Stimulated activated CD4-positive, alpha-beta T cell treated with anti-CD3 and anti-CD28 coated beads, TNF-alpha, amount 100 ng/mL, for 4 hours (primary cell): ENCODE results near the gene NCKIPSD.

Experiments used
- DNase-seq, 3 experiments: peaks; one replicate each; pipeline ENCODE4 v3.0.0-alpha.2; 2020; ENCODE audit warnings: low read depth in 3 of 3

The NCKIPSD gene

DNA sequence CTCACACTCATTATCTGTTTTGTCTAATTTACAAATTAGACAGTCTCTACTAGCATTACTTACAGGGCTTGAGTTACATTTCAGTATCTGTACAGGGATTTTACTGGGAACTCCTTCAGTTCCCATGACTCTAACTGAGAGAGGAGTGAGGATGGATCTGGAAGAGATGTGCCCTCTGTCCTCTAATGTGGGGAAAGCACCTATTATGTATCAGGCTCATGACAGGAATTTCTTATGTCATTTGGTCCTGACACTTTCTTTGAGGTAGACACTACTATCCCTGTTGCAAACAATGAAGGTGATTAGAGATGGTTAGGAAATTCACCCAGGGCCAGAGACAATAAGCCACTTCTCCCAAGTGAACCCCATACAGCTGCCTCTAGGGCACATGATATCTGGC is 10.9 kb upstream of the NCKIPSD start:
- DNase-seq: no peak

DNA sequence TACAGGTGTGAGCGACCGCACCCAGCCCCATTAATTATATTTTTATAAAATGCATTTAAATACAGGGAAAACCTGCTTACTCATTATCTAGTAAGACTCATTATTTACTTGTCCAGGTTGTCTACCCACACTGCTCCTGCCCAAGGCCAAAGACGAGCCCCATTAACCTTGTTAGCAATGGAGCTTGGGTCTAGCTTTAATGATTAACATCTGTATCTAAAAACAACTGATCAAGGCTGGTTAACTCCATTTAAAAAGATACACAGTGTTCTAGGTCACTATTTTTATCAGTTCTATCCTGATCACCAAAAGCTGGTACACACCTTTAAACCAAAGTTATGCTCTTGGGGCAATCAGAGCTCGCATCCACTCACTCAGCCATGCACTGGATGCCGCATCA is 10.4 kb upstream of the NCKIPSD start:
- no peak for DNase-seq

DNA sequence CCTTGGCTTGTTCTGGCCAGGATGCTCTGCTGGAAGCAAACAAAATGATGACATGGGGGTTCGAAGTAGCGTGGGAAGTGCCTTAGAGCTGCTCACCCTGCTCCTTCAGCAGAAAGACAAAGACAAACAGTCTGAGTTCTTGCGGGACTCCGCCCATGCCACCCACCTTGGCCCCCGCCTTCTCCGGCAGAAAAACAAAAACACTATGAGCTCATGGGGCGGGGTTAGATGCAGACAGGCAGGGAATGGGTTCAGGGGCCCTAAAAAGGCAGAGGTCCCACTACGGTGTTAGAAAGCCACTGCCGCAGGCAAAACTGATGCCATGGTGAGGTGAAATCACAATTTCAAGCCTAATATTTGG is 9.7 kb upstream of the NCKIPSD start:
- DNase-seq: no peak

DNA sequence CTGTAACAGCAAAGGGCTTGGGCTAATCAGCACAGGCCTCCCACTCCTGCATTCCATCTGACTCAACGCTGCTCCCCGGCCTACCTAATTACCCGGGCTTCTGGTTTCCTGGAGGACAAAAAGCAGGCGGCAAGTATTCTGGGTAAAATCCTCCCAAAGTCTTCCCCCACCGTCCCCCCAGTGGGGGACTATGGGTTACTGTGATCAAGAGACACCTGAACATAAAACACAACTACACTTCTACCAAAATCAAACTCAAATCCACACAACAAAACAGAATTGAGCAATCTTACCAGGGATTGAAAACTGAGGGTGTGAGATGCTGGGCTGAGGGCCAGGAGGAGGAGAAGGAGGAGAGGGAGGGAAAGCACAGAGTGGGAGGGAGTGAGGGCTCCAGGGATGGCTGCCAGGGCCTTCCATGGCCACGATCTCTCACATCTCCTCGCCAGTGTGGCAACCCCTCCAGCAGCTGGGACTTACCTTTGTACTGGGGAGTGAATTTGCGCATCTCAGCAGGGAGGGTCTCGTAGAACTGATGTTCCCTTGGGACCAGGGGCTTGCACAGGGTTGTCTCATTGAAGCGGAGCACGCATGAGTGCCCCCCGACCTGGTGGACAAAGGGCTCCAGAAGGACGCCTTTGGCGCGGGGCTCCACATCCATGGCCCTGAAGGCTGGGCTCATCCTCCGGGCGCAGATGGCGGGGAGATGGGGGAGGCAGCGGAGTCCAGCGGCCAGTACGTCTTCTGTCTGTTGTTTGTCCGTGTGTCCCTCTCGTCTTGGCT is 9.1 kb upstream of the NCKIPSD start:
- no peak for DNase-seq

DNA sequence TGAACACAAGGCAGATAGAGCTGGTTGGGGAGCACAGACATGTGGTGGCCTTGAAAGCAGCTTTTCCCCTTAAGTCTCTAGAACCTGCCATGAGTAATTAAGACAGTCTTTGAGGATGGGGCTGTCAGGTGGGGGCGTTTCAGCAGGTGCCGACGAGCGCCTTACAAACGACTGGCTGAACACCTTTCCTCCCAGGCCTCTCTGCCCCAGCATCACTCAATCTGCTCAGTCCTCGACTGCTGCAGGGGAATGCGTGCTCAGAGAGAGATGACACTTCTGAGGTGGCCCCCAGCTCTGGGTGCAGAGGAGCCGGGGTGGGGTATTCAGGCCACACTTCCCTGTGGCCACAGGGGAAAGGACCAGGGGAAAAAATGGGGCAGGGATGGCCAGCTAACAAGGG is 8.1 kb upstream of the NCKIPSD start:
- DNase-seq: no peak

DNA sequence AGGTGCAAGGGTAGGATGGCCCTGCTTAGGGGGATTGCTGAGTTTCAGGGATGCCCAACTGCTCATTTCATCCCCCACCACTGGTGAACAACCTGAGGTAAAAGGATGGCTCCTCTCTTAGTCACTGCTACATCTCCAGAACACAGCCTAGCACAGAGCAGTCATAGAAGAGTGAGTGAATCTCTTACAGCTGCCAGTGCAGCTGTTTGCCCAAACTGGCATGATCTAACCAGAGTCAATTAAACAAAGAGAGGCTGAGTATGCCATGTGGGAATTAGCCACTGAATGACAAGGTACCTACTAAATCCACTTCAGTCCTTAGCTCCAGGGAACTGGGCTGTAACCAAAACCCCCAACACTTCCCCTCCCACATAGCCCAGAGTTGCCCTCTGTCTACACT is 6.8 kb upstream of the NCKIPSD start:
- no peak for DNase-seq

DNA sequence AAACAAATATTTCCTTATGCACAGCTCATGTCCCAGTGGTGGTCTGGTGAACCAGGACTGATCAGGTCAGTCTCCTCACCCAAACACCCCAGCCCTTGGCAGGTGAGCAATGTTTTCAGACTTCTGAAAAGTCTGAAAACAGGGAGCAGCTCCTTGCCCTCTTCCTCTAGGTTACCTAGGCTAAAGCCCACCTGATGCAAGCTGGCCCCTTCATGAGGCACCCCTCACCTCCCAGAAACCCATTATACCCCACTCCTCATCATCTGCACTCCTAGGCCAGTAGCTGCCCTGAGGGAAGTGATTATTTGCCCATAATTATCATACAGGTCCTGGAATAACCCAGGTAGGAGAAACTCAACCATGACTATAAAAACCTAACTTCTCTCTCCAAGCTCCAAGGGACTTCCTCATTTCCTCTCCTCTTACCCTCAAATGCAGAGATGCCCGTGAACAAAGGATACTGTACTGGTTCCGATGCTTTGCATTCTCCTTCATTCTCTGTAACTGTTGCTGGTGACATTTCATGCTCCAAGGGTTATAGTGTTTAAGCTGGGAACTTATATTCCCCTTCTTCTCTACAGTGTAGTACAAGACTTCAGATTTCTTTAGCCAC is 5.2 kb upstream of the NCKIPSD start:
- DNase-seq: no peak

DNA sequence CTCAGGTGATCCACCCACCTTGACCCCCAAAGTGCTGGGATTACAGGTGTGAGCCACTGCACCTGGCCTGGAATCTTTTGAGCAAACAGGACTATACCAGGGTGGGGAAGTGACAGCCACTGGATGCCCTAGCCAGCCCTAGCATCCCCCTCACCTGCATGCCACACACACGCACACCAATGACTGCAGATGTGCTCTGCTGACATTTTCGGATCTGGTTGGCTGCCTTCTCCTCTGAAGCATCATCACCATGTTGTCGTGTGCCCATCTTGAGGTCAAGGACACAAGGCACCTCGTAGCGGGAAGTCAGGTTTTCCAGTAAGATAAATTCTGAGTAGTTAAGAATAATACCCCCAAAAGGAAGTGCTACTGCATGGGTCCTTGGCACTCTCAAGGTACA is 3.7 kb upstream of the NCKIPSD start:
- no peak for DNase-seq

DNA sequence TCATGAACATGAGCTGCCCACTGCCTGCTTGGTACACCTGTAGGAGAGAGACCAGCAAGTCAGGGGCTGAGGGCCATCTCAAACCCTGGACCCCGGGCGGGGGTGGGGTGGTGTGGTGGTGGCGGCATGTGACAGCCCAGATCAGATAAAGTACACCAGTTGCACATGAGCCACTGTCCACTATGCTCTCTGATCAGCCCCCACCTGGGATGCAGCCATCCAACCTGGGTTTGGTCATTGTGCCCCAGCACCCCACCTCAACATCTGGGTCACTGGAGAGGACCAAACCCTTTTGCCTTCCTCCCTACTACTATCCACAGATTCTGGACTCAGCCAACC is 3.0 kb upstream of the NCKIPSD start:
- no peak for DNase-seq

DNA sequence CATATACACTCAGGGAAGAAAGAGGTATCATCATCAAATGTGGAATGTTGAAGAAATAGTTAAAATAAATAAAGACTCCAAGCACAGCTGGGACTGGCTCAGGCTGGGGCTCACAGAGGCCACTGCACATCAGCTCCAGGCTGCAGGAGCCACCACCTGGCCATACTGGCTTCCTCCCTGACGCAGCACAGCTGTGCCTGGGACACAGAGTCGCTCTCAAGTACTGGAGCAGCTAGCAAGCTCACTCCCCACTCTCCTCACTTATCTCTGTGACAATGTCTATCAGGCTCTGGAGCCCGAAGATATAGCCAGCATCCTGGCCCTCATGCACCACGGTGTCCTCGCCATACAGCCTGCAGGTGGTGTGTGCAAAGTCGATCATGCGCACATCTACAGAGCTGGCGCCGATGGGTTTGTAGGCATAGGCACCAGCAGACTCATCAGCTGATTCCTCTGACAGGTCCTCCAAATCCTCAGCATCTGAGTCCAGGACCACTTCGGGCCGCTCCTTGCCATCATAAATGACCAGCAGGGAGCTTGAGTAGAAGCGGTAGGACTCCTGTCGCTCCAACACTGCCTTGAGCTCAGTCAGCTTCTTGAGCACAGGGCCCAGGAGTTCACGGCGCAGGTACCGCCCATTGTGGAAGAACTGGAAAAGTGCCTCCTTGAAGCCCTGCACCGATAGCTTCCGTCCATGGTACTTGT is 2.5 kb upstream of the NCKIPSD start:
- no peak for DNase-seq

DNA sequence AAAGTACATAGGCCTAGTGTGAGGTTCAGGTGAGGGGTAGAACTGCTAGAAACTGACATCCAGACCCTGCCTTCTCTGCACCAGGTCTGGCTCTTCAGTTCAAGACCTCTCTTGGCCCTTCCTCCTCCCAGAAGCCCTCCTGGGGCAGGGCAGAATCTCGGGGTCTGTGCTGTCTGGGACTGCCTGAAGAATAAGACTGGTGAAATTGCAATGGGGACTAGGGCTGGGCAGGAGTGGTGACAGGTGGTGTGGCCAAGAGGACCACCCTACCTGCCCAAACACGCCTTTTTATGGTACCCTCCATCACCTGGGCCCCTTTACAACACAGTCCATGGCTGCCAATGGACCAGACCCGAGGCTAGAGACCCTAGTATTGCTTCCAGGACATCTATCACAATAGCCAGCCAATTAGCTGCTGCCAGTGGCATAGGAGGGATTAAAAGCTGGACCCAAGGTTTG is 1.5 kb upstream of the NCKIPSD start:
- no peak for DNase-seq

DNA sequence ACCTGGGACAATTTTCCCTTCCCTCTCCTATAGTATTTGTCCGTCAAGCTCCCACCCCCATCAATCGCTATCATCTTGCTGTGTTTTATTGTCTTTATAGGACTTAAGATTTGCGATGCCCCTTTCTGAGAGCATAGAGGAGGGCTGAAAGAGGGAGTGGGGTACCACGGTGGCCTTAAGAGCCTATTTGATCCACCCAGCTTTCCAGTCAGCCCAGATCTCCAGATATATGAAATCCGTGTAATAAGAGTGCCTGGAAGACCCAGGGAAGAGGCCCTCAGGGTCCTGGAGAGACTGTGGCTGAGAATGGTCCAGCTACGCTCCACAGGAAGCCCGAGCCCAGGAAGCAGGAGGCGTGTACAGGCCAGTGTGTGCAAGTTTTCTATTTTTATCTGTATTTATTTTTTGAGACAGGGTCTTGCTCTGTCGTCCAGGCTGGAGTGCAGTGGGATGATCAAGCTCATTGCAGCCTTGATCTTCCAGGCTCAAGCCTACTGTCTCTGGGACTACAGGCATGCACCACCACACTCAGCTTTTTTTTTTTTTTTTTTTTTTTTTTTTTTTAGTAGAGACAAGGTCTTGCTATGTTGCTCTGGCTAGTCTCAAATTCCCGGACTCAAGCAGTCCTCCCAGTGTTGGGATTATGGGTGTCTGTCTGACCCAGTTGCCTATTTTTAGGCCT is 964 bp upstream of the NCKIPSD start:
- no peak for DNase-seq

DNA sequence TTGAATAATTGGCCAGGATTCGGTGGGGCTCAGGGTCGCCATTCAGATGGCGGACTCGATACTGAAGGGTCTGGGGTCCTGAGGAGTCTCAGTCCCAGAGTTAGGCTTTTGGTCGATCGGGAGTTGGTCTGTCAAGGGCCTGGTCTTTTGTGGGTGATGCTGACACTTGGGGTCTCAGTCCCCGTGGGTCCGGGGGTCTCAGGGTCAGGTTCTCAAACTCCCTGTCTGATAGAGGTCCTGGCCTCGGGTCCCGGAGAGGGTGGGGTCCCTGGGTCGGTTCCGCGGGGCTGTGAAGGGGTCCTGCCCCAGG is 467 bp downstream of the NCKIPSD start:
- no peak for DNase-seq

DNA sequence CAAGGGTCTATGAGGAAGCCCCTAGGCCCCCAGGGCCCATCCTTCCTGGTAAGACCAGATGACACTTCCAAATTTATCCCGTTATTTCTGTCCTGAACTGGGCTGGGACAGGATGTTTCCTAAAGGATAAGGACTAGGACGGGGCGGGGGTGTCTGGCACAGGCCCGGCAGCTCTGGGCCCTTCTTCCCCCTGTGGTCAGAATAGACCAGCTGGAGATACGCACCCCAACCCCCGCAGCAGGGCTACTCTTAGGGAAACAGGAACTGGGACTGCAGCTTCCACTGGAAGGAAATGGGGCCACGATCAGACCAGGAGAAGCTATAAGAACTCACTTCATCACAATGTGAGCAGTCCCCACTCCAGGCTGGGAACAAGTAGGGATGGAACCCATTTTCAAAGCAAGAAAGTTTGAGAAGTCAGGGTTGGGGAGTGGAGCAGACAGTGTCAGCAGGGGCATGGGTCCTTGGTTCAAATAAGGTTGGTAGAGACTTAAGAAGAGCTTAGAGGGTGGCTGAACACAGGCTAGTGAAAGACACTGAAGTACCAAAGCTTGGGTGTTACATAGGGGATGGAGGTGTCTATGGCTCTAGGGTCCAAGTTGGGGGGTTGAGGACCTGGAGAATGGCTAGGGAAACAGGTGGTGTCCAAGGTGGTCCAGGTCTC is 1.1 kb downstream of the NCKIPSD start:
- no peak for DNase-seq

DNA sequence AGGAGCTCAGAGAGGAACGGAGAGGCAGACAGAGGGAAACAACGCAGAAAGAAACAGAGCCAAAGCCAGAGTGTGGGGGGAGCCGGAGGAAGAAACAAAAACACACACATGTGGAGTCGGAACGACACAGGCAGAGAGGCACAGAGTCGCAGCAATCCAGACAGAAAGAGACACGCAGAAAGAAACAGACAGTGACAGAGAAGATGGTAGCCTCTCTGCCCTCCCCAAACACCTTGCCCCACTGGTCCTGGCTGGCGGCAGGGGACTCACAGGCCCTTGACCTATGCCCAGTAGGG is 1.7 kb downstream of the NCKIPSD start:
- no peak for DNase-seq

DNA sequence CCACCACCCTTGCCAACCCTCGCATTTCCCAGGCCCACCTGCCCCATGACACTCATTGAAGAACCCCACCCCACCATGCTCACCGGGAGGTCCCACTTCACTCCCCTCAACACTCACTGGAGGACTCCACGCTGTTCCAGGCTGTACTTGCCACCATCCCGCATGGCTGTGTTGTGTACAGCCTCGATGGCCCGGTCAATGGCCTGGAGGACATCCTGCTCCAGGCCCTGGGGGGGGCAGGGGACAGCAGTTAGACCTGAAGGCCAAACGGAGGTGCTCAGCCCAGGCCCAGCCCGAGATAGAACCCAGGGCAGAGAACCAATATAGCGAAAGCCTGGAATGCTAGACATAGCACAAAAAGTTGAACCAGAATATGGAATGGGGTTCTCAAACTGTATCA is 2.9 kb downstream of the NCKIPSD start:
- DNase-seq: no peak

DNA sequence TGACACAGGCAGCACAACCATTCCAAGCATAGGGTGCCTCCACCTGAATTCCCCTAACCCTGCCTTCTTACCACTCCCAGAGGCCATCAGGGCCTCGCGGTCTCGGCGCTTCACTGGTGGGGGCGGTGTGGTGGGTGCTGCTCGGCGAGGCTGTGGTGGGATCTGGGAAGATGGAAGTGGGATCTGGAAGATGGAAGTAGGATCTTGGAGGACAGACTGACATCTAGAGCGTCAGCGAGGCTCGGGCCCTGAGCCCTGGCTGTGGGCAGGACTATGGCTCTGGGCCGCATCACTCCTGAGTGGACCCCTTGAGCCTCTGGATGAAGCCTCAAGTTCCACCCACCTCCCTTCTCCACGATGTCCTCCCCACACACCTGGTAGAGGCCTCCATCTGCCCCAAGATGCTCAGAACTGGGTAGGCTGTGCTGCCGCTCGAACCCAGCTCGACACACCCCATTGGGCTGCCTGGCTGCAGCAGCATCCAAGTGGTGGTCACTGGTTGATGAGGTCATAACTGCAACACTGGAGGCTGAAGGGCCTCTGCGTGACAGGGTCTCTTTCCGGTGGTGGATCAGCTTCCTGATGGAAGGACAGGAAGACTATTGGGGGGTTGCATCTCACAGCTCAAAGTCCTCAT is 3.6 kb downstream of the NCKIPSD start:
- DNase-seq: no peak

DNA sequence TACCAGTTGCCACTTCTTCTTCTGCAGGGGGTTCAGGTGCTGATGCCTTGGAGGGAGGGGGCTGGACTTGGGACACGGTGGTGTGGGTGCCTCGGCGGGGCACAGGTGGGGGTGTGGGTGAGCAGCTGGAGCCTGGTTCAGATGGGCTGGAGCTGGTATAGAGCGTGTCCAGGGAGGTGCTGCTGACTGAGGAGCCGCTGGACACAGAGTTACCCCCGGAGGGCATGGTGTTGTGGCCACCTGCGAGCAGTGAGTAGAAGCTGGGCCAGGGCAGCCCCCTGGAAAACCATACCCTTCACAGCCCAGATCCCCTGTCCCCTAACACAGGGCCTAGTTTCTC is 4.2 kb downstream of the NCKIPSD start:
- no peak for DNase-seq

DNA sequence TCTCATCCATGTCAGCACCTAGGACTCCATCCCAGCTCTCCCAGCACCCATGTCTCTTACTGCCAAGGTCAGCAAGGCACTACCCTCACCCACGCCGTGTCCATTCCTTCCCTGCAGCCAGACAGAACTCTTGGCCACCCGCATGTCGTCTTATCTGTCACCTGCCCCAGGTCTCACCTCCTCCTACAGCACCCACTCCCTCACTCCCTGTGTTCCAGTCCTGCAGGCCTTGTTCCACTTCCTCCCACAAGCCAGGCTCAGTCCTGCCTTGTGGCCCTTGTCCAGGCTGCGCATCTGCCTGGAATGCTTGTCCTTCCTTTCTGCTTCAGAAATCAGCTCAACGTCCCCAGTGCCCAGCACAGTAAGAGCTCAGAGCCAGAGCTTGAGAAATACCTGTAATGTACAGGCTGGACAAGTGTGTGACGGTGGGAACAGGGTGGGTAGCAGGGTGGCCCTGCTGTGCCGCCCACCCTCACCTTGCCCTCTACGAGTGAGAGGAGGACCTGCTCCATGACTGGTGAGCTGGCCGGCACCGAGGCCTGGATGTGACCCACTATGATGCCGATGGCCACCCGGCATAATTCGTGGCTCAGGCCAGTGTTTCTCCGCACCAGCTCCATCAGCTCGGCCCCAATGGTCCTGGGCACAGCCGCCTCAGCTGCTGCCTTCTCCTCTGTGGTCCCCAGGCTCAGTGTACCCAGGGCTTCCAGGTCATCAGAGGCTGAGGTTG is 4.7 kb downstream of the NCKIPSD start:
- DNase-seq: no peak

DNA sequence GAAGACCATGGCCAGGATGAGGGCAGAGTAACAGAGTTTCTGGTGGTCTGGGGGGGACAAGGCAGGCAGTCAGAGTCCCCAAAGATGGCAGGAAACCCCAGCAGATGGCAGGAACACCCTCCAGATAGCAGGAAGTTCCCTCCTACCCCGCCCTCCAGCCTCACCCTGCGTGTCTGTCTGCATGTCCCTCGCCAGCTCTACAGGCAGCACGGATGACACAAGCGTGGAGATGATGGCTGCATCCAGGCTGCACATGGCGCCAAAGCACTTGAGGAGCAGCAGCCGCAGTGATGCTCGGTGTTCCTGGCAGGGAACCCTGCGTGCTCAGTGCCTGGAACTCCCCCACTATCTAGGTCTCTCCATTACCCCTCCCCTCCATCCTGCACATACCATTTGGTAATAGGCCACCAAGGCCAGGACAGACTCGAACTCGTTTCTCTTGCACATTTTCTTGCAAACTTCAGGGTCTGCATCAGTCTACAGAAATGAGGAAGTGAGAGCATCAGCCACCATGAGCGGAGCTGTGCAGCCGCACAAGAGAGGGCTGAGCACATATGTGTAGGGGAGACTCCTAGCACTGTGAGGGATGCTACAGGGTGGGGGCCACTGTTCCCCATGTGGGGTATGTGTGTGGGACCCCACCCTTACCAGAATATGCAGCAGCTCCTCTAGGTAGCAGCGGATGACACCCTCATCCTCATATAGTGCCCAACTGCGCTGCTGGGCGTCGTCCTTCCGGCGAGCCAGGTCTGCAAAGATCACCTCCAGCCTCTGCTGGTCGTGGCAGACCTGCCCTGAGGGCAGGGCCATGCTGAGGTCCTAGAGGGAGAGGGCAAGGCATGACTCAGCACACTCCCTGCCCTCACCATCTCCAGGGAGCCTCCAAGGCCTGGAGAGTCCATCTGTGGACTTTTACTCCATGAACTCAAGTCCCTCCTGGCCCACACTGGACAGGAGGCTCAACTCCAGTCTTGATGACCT is 6.0 kb downstream of the NCKIPSD start:
- no peak for DNase-seq
